ENCODE data around the gene BCAR3.

The BCAR3 gene

GRCh38 chr1:93629101-93630059 is 52.3 kb downstream of the BCAR3 start:
- no peaks in the 10 kb centered on the region for H3K9me3 ChIP-seq (ENCODE audit: control insufficient read depth, low read depth, low read length)
- no peaks in the 10 kb centered on the region for H3K36me3 ChIP-seq (ENCODE audit: control insufficient read depth, low read depth, low read length)
- no peak overlapping the region for H3K4me3 ChIP-seq (ENCODE audit: low read length)
- H3K4me1 ChIP-seq (ENCODE audit: control insufficient read depth, low read depth, low read length): no peaks in the 10 kb centered on the region
- H3K27ac ChIP-seq (ENCODE audit: low read length): no peak overlapping the region
- H3K27me3 ChIP-seq (ENCODE audit: control insufficient read depth, insufficient read depth, low read length): no peaks in the 10 kb centered on the region
- no peak overlapping the region for H3K9ac ChIP-seq (ENCODE audit: low read length)

- H3K4me1 ChIP-seq (ENCODE audit: control insufficient read depth, low read depth, low read length): no peaks in the 10 kb centered on the region
- H3K9me3 ChIP-seq (ENCODE audit: control insufficient read depth, low read depth, low read length): no peaks in the 10 kb centered on the region
- H3K27ac ChIP-seq (ENCODE audit: low read length): no peak overlapping the region
- no peaks in the 10 kb centered on the region for H3K36me3 ChIP-seq (ENCODE audit: control insufficient read depth, low read depth, low read length)
- H3K9ac ChIP-seq (ENCODE audit: low read length): no peak overlapping the region
- no peaks in the 10 kb centered on the region for H3K27me3 ChIP-seq (ENCODE audit: control insufficient read depth, insufficient read depth, low read length)
- no peak overlapping the region for H3K4me3 ChIP-seq (ENCODE audit: low read length)
Observed at GRCh38 chr1:93628681-93629080, 53.0 kb downstream of the BCAR3 start.

DNA sequence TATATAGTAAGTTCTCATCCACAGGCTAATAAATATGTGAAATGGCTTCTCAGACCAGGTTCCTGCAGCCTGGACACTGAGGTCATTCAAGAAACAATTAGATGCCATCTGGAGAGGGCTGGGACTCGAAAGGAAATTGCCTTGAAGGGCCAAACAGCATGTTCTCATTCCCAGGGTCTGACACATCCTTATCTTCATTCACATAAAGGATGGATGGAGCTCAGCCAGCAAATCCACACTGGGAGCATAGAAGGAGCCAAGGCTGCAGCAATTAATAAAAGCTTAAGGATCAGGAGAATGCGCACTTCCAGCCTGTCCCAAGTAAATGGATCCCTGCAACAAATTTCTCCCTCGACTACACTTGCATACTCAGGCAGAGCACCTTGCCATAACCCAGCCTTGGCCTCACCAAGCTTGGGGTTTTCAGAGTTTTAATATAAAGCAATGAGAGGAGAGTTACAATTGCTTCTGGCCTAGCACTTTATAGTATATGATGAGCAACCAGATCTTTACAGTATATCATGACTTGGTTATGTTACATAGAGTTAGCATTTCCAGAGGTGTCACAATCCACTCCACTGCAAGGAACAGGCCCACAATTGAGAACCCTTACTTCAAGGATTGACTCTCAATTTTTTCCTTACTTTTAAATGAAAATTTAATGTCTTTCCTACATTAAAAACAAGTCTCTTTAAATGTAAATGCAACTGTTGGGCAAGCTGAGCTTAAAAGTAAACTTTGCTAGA is 55.9 kb downstream of the BCAR3 start:
- no peak overlapping the region for H3K4me3 ChIP-seq (ENCODE audit: low read length)
- no peak overlapping the region for H3K27ac ChIP-seq (ENCODE audit: low read length)
- H3K27me3 ChIP-seq (ENCODE audit: control insufficient read depth, insufficient read depth, low read length): no peaks in the 10 kb centered on the region
- no peaks in the 10 kb centered on the region for H3K9me3 ChIP-seq (ENCODE audit: control insufficient read depth, low read depth, low read length)
- no peak overlapping the region for H3K9ac ChIP-seq (ENCODE audit: low read length)
- no peaks in the 10 kb centered on the region for H3K4me1 ChIP-seq (ENCODE audit: control insufficient read depth, low read depth, low read length)
- H3K36me3 ChIP-seq (ENCODE audit: control insufficient read depth, low read depth, low read length): no peaks in the 10 kb centered on the region

DNA sequence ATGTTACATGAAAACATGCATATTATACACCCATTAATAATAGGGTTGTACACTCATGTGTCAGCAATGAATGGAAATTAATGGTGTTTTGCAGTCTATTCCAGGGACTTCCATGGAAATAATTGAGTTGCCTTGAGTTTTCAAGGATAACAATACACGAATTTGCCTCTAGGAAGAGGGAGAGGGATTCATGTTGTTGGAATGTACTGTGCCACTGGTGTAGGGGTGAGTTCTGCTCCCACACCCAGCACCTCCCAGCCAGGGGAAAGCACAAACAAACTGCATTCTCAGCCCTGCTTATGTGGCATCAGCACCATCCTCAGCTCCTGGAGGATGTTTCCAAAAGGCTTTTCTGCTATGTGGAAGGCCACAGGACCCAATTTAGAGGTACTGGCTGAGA is 57.8 kb downstream of the BCAR3 start:
- Histone ChIP-seq H3K4me1 (ENCODE audit: control insufficient read depth, low read depth, low read length) (no peaks in the 10 kb centered on the region), H3K27ac (ENCODE audit: low read length) (no peak overlapping the region), H3K9me3 (ENCODE audit: control insufficient read depth, low read depth, low read length) (no peaks in the 10 kb centered on the region), H3K27me3 (ENCODE audit: control insufficient read depth, insufficient read depth, low read length) (no peaks in the 10 kb centered on the region), H3K4me3 (ENCODE audit: low read length) (no peak overlapping the region), H3K36me3 (ENCODE audit: control insufficient read depth, low read depth, low read length) (no peaks in the 10 kb centered on the region), H3K9ac (ENCODE audit: low read length) (no peak overlapping the region)

DNA sequence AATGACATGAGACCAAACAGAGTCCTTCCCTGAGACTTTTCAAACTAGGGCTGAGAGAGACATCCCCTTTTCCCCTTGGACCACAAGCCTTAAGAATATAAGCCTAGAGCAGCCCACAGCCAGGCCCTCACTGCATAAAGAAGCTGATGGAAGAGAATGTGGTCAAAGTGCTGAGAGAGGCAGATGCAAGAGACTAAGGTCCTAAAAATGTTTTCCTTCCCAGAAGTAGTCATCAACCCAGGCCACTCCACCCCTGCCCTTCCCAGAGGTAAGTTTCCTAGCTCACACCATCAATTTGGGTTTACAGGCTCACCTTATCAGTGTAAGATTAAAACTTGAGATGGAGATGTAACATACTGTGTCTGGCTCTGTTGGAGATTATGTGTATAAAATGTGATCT is 58.2 kb downstream of the BCAR3 start:
- H3K9me3 ChIP-seq (ENCODE audit: control insufficient read depth, low read depth, low read length): no peaks in the 10 kb centered on the region
- H3K9ac ChIP-seq (ENCODE audit: low read length): no peak overlapping the region
- H3K4me1 ChIP-seq (ENCODE audit: control insufficient read depth, low read depth, low read length): no peaks in the 10 kb centered on the region
- H3K27me3 ChIP-seq (ENCODE audit: control insufficient read depth, insufficient read depth, low read length): no peaks in the 10 kb centered on the region
- H3K4me3 ChIP-seq (ENCODE audit: low read length): no peak overlapping the region
- H3K27ac ChIP-seq (ENCODE audit: low read length): no peak overlapping the region
- no peaks in the 10 kb centered on the region for H3K36me3 ChIP-seq (ENCODE audit: control insufficient read depth, low read depth, low read length)

- H3K4me3 ChIP-seq (ENCODE audit: low read length): no peak overlapping the region
- no peak overlapping the region for H3K9ac ChIP-seq (ENCODE audit: low read length)
- no peaks in the 10 kb centered on the region for H3K36me3 ChIP-seq (ENCODE audit: control insufficient read depth, low read depth, low read length)
- H3K4me1 ChIP-seq (ENCODE audit: control insufficient read depth, low read depth, low read length): peaks cover 21% of the 10 kb centered on the region
- H3K27ac ChIP-seq (ENCODE audit: low read length): no peak overlapping the region
- H3K9me3 ChIP-seq (ENCODE audit: control insufficient read depth, low read depth, low read length): no peaks in the 10 kb centered on the region
- no peaks in the 10 kb centered on the region for H3K27me3 ChIP-seq (ENCODE audit: control insufficient read depth, insufficient read depth, low read length)
Observed at GRCh38 chr1:93621246-93621645, 60.4 kb downstream of the BCAR3 start.

DNA sequence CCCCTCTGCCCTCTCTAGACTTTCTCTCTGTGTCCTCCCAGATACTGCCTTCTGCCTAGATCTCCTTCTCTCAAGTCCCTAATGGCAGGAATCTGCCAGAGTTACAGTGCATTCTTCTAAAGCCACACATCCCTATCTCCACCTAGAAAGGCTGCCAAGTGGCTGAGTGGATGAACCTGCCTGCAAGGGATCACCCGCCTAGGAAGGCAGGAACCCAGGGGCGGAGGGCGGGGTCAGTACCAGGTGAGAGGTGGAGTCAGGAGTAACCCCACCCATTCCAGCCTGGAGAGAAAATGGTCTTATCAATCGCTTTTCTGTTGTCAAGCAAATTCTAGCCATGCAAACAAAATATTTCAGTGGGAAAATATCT is 60.8 kb downstream of the BCAR3 start:
- Histone ChIP-seq H3K36me3 (ENCODE audit: control insufficient read depth, low read depth, low read length) (no peaks in the 10 kb centered on the region), H3K4me1 (ENCODE audit: control insufficient read depth, low read depth, low read length) (peaks cover 25% of the 10 kb centered on the region), H3K27ac (ENCODE audit: low read length) (no peak overlapping the region), H3K9me3 (ENCODE audit: control insufficient read depth, low read depth, low read length) (no peaks in the 10 kb centered on the region), H3K9ac (ENCODE audit: low read length) (no peak overlapping the region), H3K4me3 (ENCODE audit: low read length) (no peak overlapping the region), H3K27me3 (ENCODE audit: control insufficient read depth, insufficient read depth, low read length) (no peaks in the 10 kb centered on the region)

- Histone ChIP-seq H3K27ac (ENCODE audit: low read length) (no peak overlapping the region), H3K4me1 (ENCODE audit: control insufficient read depth, low read depth, low read length) (peaks cover 30% of the 10 kb centered on the region), H3K27me3 (ENCODE audit: control insufficient read depth, insufficient read depth, low read length) (no peaks in the 10 kb centered on the region), H3K36me3 (ENCODE audit: control insufficient read depth, low read depth, low read length) (no peaks in the 10 kb centered on the region), H3K4me3 (ENCODE audit: low read length) (no peak overlapping the region), H3K9ac (ENCODE audit: low read length) (no peak overlapping the region), H3K9me3 (ENCODE audit: control insufficient read depth, low read depth, low read length) (no peaks in the 10 kb centered on the region)
Observed at GRCh38 chr1:93620172-93620840, 61.3 kb downstream of the BCAR3 start.

DNA sequence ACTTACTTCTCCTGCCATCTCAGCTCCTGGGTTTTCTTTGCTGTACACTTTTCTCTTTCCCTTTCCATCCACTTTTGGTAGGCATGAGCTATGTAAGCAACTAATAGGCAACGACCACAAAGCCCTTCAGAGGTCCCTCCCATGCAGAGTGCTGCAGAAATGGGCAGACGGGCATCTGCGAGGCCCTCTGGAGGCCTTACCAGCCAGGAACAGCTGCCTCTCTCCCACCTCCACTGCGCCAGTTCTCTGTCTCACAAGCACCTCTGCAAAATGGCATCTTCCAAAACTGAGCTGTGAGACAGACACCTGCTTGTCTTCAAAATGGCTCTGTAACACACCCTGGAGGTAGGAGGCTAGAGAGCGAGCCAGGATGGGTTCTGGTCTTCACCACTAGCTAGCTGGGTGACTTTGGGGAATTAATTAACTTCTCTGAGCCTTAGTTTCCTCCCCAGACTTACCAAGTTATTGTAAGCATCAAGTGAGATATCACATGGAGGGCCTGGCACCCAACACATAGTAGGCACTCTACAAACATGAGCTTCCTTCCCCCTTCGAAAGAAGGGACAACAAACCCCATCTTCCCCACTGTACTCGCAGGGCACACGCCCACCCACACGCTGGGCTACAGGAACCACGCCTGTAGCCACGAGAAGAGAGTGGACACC is 62.0 kb downstream of the BCAR3 start:
- Histone ChIP-seq H3K4me3 (ENCODE audit: low read length) (no peak overlapping the region), H3K9me3 (ENCODE audit: control insufficient read depth, low read depth, low read length) (no peaks in the 10 kb centered on the region), H3K36me3 (ENCODE audit: control insufficient read depth, low read depth, low read length) (no peaks in the 10 kb centered on the region), H3K4me1 (ENCODE audit: control insufficient read depth, low read depth, low read length) (peaks cover 33% of the 10 kb centered on the region), H3K9ac (ENCODE audit: low read length) (no peak overlapping the region), H3K27ac (ENCODE audit: low read length) (no peak overlapping the region), H3K27me3 (ENCODE audit: control insufficient read depth, insufficient read depth, low read length) (no peaks in the 10 kb centered on the region)

- Histone ChIP-seq H3K4me3 (ENCODE audit: low read length) (no peak overlapping the region), H3K9me3 (ENCODE audit: control insufficient read depth, low read depth, low read length) (no peaks in the 10 kb centered on the region), H3K9ac (ENCODE audit: low read length) (peak overlapping the region; percentile 9), H3K27me3 (ENCODE audit: control insufficient read depth, insufficient read depth, low read length) (no peaks in the 10 kb centered on the region), H3K27ac (ENCODE audit: low read length) (no peak overlapping the region), H3K36me3 (ENCODE audit: control insufficient read depth, low read depth, low read length) (no peaks in the 10 kb centered on the region), H3K4me1 (ENCODE audit: control insufficient read depth, low read depth, low read length) (peaks cover 33% of the 10 kb centered on the region)
Observed at GRCh38 chr1:93617670-93618499, 63.8 kb downstream of the BCAR3 start.

Measured in iPS-18a (cell line).